HepG2 (cell line): ENCODE results near the gene SPTBN5. TPM values are rescaled to one million over a fixed set of nuclear protein-coding genes. Genes with fewer than 3 reads are reported as not detected.

Source experiments
- ATAC-seq: fragments of 200-7000 bp; cut with Tn5 transposase; 3 replicates; pipeline ENCODE4 v1.9.1; 2020; ENCODE audit warnings: mild to moderate bottlenecking, moderate library complexity
- BruUV-seq: library from RNA; stranded (reverse); fragments of 400-500 nt; replicated peaks from 2 replicates; lab custom pipeline; 2021; lab: Mats Ljungman, UMichigan
- CTCF ChIA-PET: fragments of 300-600 bp; formaldehyde crosslinking; extraction: SDS; loops from one replicate; lab custom pipeline; 2021; ENCODE audit warnings: low total read pairs, inconsistent platforms, low intra/inter-chr PET ratio; lab: Yijun Ruan, JAX
- POLR2A ChIA-PET: fragments of 350-600 bp; sonication (Branson Sonifier 250); formaldehyde crosslinking; loops from one replicate; lab custom pipeline; 2020; ENCODE audit warnings: antibody characterized with exemption, inconsistent platforms; lab: Yijun Ruan, JAX
- DNase-seq: peaks from one replicate; pipeline ENCODE4 v3.0.0-alpha.2; 2015; ENCODE audit warnings: low spot score
- FAIRE-seq: peaks from 3 replicates; lab custom pipeline; 2011; peaks lifted over from hg19 to GRCh38; lab: Jason Lieb, UNC
- H2AFZ ChIP-seq: one replicate; pipeline ENCODE4 v1.6.1; 2011; ENCODE audit warnings: low read length, inconsistent platforms
- H3K27ac ChIP-seq: fragments of 300-600 bp; 3 replicates; pipeline ENCODE4 v1.8.0; 2011; ENCODE audit warnings: mixed run types, mild to moderate bottlenecking, mixed read lengths, low read length, inconsistent platforms; ENCODE audit not compliant: insufficient read depth; ENCODE audit errors: extremely low read length
- H3K27me3 ChIP-seq, 2 experiments: fragments of 200-600 bp in 1 of 2; 2 replicates in 1 of 2; 3 replicates in 1 of 2; pipeline versions ENCODE4 v1.6.0 to v1.8.0; 2011; ENCODE audit warnings: low read length in 2 of 2, mild to moderate bottlenecking in 2 of 2, moderate library complexity in 2 of 2, inconsistent platforms in 1 of 2; ENCODE audit not compliant: insufficient read depth in 2 of 2, control insufficient read depth in 1 of 2
- H3K36me3 ChIP-seq, 2 experiments: fragments of 200-600 bp in 1 of 2; replicated peaks in 1 of 2; 2 replicates in 1 of 2; 3 replicates in 1 of 2; pipeline versions ENCODE4 v1.5.1 to v1.8.0; 2011; ENCODE audit warnings: low read length in 2 of 2, inconsistent platforms in 1 of 2; ENCODE audit not compliant: insufficient read depth in 2 of 2, control insufficient read depth in 1 of 2
- H3K4me1 ChIP-seq: 2 replicates; pipeline ENCODE4 v1.5.1; 2012; ENCODE audit warnings: low read length, inconsistent platforms; ENCODE audit not compliant: insufficient read depth
- H3K4me2 ChIP-seq: 2 replicates; pipeline ENCODE4 v1.6.0; 2011; ENCODE audit warnings: low read depth, low read length, inconsistent platforms
- H3K4me3 ChIP-seq, 3 experiments: fragments of 200-600 bp in 1 of 3; sonication (generic), shearing (Covaris generic) in 1 of 3; replicated peaks in 1 of 3; 2 replicates each; pipeline ENCODE4 v1.5.1; 2011 to 2016; ENCODE audit warnings: low read length in 3 of 3, inconsistent platforms in 2 of 3, low read depth in 2 of 3, mild to moderate bottlenecking in 2 of 3, control low read depth in 1 of 3, mixed read lengths in 1 of 3; ENCODE audit not compliant: insufficient read depth in 1 of 3
- H3K79me2 ChIP-seq: one replicate; pipeline ENCODE4 v1.6.1; 2011; ENCODE audit warnings: low read length, inconsistent platforms; ENCODE audit not compliant: insufficient read depth
- H3K9ac ChIP-seq: 2 replicates; pipeline ENCODE4 v1.6.0; 2011; ENCODE audit warnings: mild to moderate bottlenecking, low read depth, low read length, inconsistent platforms; ENCODE audit not compliant: insufficient read depth
- H3K9me3 ChIP-seq: 2 replicates; pipeline ENCODE4 v1.5.1; 2012; ENCODE audit warnings: mild to moderate bottlenecking, low read length
- H4K20me1 ChIP-seq: 2 replicates; pipeline ENCODE4 v1.6.0; 2011; ENCODE audit warnings: inconsistent platforms, mild to moderate bottlenecking, low read length, moderate library complexity; ENCODE audit not compliant: insufficient read depth
- CHCHD3 ChIP-seq: sonication (generic); formaldehyde crosslinking; IDR thresholded peaks from 2 replicates; pipeline ENCODE4 v1.8.0; 2022; ENCODE audit warnings: mild to moderate bottlenecking, missing genetic modification reagents, moderate library complexity
- FOXO4 ChIP-seq: sonication (generic); formaldehyde crosslinking; conservative IDR thresholded peaks from 2 replicates; pipeline ENCODE4 v1.8.1; 2023; ENCODE audit warnings: missing genetic modification reagents
- HNRNPL ChIP-seq: fragments of 200-400 bp; formaldehyde crosslinking; IDR thresholded peaks from 2 replicates; pipeline ENCODE4 v1.6.1; 2017; ENCODE audit warnings: mild to moderate bottlenecking, low read depth, low read length
- ZBTB43 ChIP-seq: sonication (generic); formaldehyde crosslinking; conservative IDR thresholded peaks from 2 replicates; pipeline ENCODE4 v1.4.0; 2020; ENCODE audit warnings: missing genetic modification reagents
- ZFX ChIP-seq: sonication (generic); formaldehyde crosslinking; IDR thresholded peaks from 2 replicates; pipeline ENCODE4 v1.4.0; 2020; ENCODE audit warnings: mild to moderate bottlenecking, low read depth, missing genetic modification reagents, moderate library complexity
- WGBS: methylation state at CpG from one replicate; pipeline ENCODE4 v1.1.6; 2017; ENCODE audit warnings: low lambda C conversion rate; 5-methylcytosine and 5-hydroxymethylcytosine counted together
- in situ Hi-C: cut with HindIII; loops from 2 replicates; pipeline ENCODE4 v1.10.0; 2017; ENCODE audit warnings: low pct_unique_long_range_greater_than_20kb; ENCODE audit not compliant: extremely low pct_ligation_motif_present
- intact Hi-C: fragments of 100-400 bp; cut with micrococcal nuclease; formaldehyde crosslinking; loops from one replicate; pipeline ENCODE4 v1.10.0; 2022; ENCODE audit not compliant: unreplicated experiment
- polyA plus RNA-seq, 8 experiments: library from polyadenylated mRNA; depleted of rRNA in 3 of 8; stranded (reverse) in 7 of 8; unstranded in 1 of 8; fragments of >200 nt; fragmentation: Illumina TruSeq in 4 of 8; extraction: Trizol in 4 of 8; gene quantifications; 2 replicates each; pipeline versions ENCODE4 v1.2.1 to v1.2.3, GENCODE V29; 2011 to 2016; ENCODE audit warnings: low read depth in 4 of 8, missing spikeins in 1 of 8, mixed read lengths in 1 of 8; ENCODE audit not compliant: insufficient read depth in 1 of 8
- total RNA-seq, 5 experiments: library from RNA; depleted of rRNA; stranded (reverse); fragments of >200 nt; fragmentation: Illumina TruSeq; extraction: Trizol; gene quantifications; 2 replicates each; pipeline ENCODE4 v1.2.3, GENCODE V29; 2016; ENCODE audit warnings: low read depth in 1 of 5
- TF ChIP-seq, protein P1 (sequence below): sonication (generic); formaldehyde crosslinking; IDR thresholded peaks from 2 replicates; pipeline ENCODE4 v1.4.0; 2020; ENCODE audit warnings: missing genetic modification reagents

The SPTBN5 gene
- total and polyA plus RNA-seq, 2 of the 13 experiments (the other 11 are each of a cell fraction or from before 2014, with no cell fraction given): 0.01 to 0.07 TPM

DNA sequence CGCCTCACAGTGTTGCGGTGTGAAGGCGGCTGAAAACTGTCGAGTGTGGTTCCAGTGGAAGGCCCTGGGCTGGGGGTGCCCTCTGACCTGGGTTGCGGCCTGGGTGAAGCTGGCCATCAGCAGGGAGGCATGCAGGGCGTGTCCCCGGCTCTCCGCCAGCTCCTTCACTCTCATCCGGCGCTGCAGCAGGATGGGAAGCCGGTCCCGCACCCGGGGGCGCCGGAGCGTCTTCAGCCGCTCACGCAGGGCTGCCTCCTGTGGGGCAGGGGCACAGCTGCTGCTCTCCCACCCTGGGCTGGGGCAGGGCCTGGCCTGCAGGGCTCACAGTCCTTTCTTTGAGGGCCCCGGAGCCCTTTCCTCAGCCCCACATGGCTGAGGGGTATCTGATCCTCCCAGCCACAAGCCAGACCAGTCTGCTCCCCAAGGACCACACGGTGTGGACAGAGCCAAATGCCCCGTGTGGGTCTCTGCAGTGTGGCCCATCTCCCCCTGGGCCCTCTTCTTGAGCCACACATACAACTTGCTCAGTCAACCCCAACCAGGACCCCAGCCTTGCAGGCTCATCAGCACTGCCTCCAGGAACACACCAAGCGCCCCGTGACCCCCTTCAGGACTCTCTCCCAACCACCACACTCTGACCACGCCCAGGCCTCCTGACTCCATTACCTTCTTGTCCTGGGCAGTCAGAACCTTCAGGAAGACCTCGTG, 26.8 kb downstream of the SPTBN5 start:
- peaks cover 40% of the 10 kb centered on the region for H3K4me1 ChIP-seq
- H3K9ac ChIP-seq: no peak overlapping the region
- CTCF ChIA-PET: no interaction called here
- in situ Hi-C loops (no loop called here), intact Hi-C loops (no loop called here)
- no peaks in the 10 kb centered on the region for H3K36me3 ChIP-seq
- BruUV-seq: no TSS peak
- H4K20me1 ChIP-seq: no peaks in the 10 kb centered on the region
- peak overlapping the region in 1 of 3 experiments; percentile 57; a peak in 1 of 6 replicates for H3K4me3 ChIP-seq
- POLR2A ChIA-PET: no interaction called here
- H3K27ac ChIP-seq: no peak overlapping the region
- H3K9me3 ChIP-seq: no peaks in the 10 kb centered on the region
- no peak for FAIRE-seq
- WGBS: 52% methylated on average over 11 of the region's 25 CpGs
- DNase-seq: no peak
- peaks cover 7 to 69% of the 10 kb centered on the region in 2 experiments; a peak in 4 of 5 replicates for H3K27me3 ChIP-seq
- TF ChIP-seq FOXO4 (0 out of 2 replicates have a peak, but pooled peaks have one; percentile 58), ZFX (CRISPR knock-in tag) (no peak), HNRNPL (0 out of 2 replicates have a peak, but pooled peaks have one; percentile 37), ZBTB43 (CRISPR knock-in tag) (no peak), CHCHD3 (no peak)
- TF ChIP-seq, protein P1, sequence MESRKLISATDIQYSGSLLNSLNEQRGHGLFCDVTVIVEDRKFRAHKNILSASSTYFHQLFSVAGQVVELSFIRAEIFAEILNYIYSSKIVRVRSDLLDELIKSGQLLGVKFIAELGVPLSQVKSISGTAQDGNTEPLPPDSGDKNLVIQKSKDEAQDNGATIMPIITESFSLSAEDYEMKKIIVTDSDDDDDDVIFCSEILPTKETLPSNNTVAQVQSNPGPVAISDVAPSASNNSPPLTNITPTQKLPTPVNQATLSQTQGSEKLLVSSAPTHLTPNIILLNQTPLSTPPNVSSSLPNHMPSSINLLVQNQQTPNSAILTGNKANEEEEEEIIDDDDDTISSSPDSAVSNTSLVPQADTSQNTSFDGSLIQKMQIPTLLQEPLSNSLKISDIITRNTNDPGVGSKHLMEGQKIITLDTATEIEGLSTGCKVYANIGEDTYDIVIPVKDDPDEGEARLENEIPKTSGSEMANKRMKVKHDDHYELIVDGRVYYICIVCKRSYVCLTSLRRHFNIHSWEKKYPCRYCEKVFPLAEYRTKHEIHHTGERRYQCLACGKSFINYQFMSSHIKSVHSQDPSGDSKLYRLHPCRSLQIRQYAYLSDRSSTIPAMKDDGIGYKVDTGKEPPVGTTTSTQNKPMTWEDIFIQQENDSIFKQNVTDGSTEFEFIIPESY: peak; percentile 53
- no peaks in the 10 kb centered on the region for H3K79me2 ChIP-seq
- no peak for ATAC-seq
- peak overlapping the region; percentile 76 for H3K4me2 ChIP-seq
- no peak overlapping the region for H2AFZ ChIP-seq
